K562 (cell line): ENCODE data around the gene PDHX. TPM values are rescaled to one million over a fixed set of nuclear protein-coding genes. Genes with fewer than 3 reads are reported as not detected.

Experiments
- CHD4 ChIP-seq: fragments of 200-600 bp; sonication (generic); IDR thresholded peaks from 3 replicates; pipeline ENCODE4 v1.6.1; 2012; ENCODE audit warnings: low read depth, mild to moderate bottlenecking, mixed read lengths, low read length, inconsistent platforms; ENCODE audit not compliant: insufficient read depth, insufficient replicate concordance, poor library complexity, severe bottlenecking
- FIP1L1 ChIP-seq: fragments of 200-400 bp; formaldehyde crosslinking; IDR thresholded peaks from 2 replicates; pipeline ENCODE4 v1.6.1; 2018; ENCODE audit warnings: mild to moderate bottlenecking, low read depth, low read length; ENCODE audit not compliant: poor library complexity, severe bottlenecking
- HMG20A ChIP-seq: fragments of 450-650 bp; formaldehyde crosslinking; conservative IDR thresholded peaks from 2 replicates; pipeline ENCODE4 v1.4.0; 2020; ENCODE audit warnings: mild to moderate bottlenecking, mixed read lengths
- MYBL2 ChIP-seq, 2 experiments: fragments of 450-650 bp in 1 of 2; sonication (generic) in 1 of 2; formaldehyde crosslinking in 1 of 2; IDR thresholded peaks; 2 replicates each; pipeline versions ENCODE4 v1.6.1 to v1.8.1; 2017 to 2022; ENCODE audit warnings: borderline replicate concordance in 1 of 2, inconsistent platforms in 1 of 2, low read depth in 1 of 2, mild to moderate bottlenecking in 1 of 2, missing genetic modification reagents in 1 of 2, moderate library complexity in 1 of 2
- NCOA1 ChIP-seq: fragments of 450-650 bp; IDR thresholded peaks from 2 replicates; pipeline ENCODE4 v1.6.1; 2016; ENCODE audit warnings: low read depth
- RERE ChIP-seq: sonication (generic); formaldehyde crosslinking; IDR thresholded peaks from 2 replicates; pipeline ENCODE4 v1.8.0; 2023; ENCODE audit warnings: missing genetic modification reagents, mild to moderate bottlenecking, borderline replicate concordance
- RFX1 ChIP-seq: fragments of 450-650 bp; IDR thresholded peaks from 2 replicates; pipeline ENCODE4 v1.6.1; 2016; ENCODE audit warnings: mild to moderate bottlenecking, moderate library complexity
- TFAP4 ChIP-seq: sonication (generic); formaldehyde crosslinking; IDR thresholded peaks from 2 replicates; pipeline ENCODE4 v1.8.0; 2022; ENCODE audit warnings: missing genetic modification reagents, mild to moderate bottlenecking, moderate library complexity, borderline replicate concordance
- ZNF316 ChIP-seq: fragments of 450-650 bp; IDR thresholded peaks from 2 replicates; pipeline ENCODE4 v1.6.1; 2016
- polyA plus RNA-seq, 8 experiments: library from polyadenylated mRNA; depleted of rRNA in 4 of 8; stranded (reverse) in 5 of 8; unstranded in 3 of 8; fragments of >200 nt; fragmentation: Nextera tagmentation in 2 of 8; fragmentation: Illumina TruSeq in 1 of 8; extraction: Ambion mirVana in 2 of 8; extraction: Trizol in 1 of 8; gene quantifications; 2 replicates each; pipeline versions ENCODE4 v1.2.1 to v1.2.3, GENCODE V29; 2011 to 2014; ENCODE audit warnings: inconsistent platforms in 1 of 8, missing spikeins in 1 of 8
- total RNA-seq, 7 experiments: library from RNA; depleted of rRNA in 6 of 7; stranded (reverse); fragments of >200 nt in 6 of 7; fragmentation: Illumina TruSeq in 2 of 7; extraction: Trizol in 2 of 7; gene quantifications; 2 replicates each; pipeline versions ENCODE4 v1.2.1 to v1.2.3, GENCODE V29; 2011 to 2021; ENCODE audit warnings: low replicate concordance in 1 of 7
- TF ChIP-seq, protein P1 (sequence below): fragments of 450-650 bp; formaldehyde crosslinking; IDR thresholded peaks from 2 replicates; pipeline ENCODE4 v1.4.0; 2020; ENCODE audit warnings: mild to moderate bottlenecking, moderate library complexity
- TF ChIP-seq, protein P2 (sequence below): fragments of 450-650 bp; IDR thresholded peaks from 2 replicates; pipeline ENCODE4 v1.6.1; 2016; ENCODE audit warnings: low read depth

The PDHX gene
- total and polyA plus RNA-seq, 9 of the 15 experiments (the other 6 are each of a cell fraction or from before 2014, with no cell fraction given) = 20.8 to 43.5 (median 31.2) TPM

DNA sequence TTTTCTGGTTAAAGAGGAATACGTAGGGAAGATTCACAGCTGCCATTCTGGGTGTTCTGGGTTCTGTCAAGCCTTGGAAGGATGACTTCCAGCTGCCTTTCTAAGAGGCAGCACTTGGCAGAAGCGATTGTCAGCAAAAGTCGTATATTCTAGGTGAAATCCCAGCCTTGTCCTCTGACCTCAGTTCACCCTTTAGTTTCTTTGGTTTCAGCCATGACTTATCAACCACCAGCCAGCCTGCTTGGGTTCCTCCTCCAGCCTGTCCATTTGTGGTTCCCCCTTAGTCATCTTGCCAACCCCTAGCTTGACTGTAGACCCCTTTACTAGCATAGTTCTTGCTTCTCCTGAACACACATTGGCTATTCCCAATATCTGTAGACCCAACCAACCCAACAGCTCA is 120.2 kb downstream of the PDHX start (continued):
- TF ChIP-seq, protein P1, sequence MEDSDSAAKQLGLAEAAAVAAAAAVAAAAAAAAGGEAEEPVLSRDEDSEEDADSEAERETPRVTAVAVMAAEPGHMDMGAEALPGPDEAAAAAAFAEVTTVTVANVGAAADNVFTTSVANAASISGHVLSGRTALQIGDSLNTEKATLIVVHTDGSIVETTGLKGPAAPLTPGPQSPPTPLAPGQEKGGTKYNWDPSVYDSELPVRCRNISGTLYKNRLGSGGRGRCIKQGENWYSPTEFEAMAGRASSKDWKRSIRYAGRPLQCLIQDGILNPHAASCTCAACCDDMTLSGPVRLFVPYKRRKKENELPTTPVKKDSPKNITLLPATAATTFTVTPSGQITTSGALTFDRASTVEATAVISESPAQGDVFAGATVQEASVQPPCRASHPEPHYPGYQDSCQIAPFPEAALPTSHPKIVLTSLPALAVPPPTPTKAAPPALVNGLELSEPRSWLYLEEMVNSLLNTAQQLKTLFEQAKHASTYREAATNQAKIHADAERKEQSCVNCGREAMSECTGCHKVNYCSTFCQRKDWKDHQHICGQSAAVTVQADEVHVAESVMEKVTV = no peak
- TF ChIP-seq FIP1L1 (no peak), HMG20A (CRISPR knock-in tag) (no peak), RFX1 (no peak), ZNF316 (peak; percentile 19; the same call in 1 of the 2 replicates), MYBL2 (IDR thresholded peaks at IDR 0.05; ENCODE audit: low read depth) (no peak), MYBL2 (CRISPR knock-in tag; IDR thresholded peaks at IDR 0.05; ENCODE audit: borderline replicate concordance) (no peak), NCOA1 (no peak), RERE (CRISPR knock-in tag) (no peak), TFAP4 (CRISPR knock-in tag) (no peak), CHD4 (no peak)
- TF ChIP-seq, protein P2, sequence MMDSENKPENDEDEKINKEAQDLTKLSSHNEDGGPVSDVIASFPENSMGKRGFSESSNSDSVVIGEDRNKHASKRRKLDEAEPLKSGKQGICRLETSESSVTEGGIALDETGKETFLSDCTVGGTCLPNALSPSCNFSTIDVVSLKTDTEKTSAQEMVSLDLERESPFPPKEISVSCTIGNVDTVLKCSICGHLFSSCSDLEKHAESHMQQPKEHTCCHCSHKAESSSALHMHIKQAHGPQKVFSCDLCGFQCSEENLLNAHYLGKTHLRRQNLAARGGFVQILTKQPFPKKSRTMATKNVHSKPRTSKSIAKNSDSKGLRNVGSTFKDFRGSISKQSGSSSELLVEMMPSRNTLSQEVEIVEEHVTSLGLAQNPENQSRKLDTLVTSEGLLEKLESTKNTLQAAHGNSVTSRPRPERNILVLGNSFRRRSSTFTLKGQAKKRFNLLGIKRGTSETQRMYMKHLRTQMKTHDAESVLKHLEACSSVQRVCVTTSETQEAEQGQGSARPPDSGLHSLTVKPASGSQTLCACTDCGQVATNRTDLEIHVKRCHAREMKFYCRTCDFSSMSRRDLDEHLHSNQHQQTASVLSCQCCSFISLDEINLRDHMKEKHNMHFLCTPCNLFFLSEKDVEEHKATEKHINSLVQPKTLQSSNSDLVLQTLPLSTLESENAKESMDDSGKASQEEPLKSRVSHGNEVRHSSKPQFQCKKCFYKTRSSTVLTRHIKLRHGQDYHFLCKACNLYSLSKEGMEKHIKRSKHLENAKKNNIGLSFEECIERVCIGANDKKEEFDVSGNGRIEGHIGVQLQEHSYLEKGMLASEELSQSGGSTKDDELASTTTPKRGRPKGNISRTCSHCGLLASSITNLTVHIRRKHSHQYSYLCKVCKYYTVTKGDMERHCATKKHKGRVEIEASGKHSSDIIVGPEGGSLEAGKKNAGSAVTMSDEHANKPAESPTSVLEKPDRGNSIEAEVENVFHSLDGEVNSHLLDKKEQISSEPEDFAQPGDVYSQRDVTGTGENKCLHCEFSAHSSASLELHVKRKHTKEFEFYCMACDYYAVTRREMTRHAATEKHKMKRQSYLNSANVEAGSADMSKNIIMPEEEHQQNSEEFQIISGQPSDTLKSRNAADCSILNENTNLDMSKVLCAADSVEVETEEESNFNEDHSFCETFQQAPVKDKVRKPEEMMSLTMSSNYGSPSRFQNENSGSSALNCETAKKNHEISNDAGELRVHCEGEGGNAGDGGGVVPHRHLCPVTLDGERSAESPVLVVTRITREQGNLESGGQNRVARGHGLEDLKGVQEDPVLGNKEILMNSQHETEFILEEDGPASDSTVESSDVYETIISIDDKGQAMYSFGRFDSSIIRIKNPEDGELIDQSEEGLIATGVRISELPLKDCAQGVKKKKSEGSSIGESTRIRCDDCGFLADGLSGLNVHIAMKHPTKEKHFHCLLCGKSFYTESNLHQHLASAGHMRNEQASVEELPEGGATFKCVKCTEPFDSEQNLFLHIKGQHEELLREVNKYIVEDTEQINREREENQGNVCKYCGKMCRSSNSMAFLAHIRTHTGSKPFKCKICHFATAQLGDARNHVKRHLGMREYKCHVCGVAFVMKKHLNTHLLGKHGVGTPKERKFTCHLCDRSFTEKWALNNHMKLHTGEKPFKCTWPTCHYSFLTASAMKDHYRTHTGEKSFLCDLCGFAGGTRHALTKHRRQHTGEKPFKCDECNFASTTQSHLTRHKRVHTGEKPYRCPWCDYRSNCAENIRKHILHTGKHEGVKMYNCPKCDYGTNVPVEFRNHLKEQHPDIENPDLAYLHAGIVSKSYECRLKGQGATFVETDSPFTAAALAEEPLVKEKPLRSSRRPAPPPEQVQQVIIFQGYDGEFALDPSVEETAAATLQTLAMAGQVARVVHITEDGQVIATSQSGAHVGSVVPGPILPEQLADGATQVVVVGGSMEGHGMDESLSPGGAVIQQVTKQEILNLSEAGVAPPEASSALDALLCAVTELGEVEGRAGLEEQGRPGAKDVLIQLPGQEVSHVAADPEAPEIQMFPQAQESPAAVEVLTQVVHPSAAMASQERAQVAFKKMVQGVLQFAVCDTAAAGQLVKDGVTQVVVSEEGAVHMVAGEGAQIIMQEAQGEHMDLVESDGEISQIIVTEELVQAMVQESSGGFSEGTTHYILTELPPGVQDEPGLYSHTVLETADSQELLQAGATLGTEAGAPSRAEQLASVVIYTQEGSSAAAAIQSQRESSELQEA = no peak
